ENCODE results near the gene ERC2.

ERC2 gene

GRCh38 chr3:55797084-55797483 is 671.2 kb downstream of the ERC2 start:
- DNase-seq (ENCODE audit: extremely low read depth, low read depth) = no peak
- no peak overlapping the region for H3K4me3 ChIP-seq (replicated peaks; ENCODE audit: low read depth, low read length)
- TF ChIP-seq, protein P1, sequence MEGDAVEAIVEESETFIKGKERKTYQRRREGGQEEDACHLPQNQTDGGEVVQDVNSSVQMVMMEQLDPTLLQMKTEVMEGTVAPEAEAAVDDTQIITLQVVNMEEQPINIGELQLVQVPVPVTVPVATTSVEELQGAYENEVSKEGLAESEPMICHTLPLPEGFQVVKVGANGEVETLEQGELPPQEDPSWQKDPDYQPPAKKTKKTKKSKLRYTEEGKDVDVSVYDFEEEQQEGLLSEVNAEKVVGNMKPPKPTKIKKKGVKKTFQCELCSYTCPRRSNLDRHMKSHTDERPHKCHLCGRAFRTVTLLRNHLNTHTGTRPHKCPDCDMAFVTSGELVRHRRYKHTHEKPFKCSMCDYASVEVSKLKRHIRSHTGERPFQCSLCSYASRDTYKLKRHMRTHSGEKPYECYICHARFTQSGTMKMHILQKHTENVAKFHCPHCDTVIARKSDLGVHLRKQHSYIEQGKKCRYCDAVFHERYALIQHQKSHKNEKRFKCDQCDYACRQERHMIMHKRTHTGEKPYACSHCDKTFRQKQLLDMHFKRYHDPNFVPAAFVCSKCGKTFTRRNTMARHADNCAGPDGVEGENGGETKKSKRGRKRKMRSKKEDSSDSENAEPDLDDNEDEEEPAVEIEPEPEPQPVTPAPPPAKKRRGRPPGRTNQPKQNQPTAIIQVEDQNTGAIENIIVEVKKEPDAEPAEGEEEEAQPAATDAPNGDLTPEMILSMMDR (IDR thresholded peaks at IDR 0.05; ENCODE audit: low read depth, low read length, missing control alignments) = no peak

DNA sequence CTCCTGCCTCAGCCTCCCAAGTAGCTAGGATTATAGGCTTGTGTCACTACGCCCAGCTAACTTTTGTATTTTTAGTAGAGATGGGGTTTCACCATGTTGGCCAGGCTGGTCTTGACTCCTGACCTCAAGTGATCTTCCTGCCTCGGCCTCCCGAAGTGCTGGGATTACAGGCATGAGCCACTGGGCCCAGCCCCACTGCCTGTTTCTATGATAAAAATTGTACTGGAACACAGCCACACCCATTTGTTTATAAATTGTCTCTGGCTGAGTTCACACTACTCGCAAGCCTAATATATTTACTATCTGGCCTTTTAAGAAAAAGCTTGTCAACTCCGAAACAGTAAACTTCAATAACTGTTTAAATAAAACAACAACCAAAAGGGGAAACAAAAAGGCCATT is 671.7 kb downstream of the ERC2 start:
- DNase-seq (ENCODE audit: extremely low read depth, low read depth) = no peak
- H3K4me3 ChIP-seq (replicated peaks; ENCODE audit: low read depth, low read length) = no peak overlapping the region
- TF ChIP-seq, protein P1 (IDR thresholded peaks at IDR 0.05; ENCODE audit: low read depth, low read length, missing control alignments) = no peak

DNA sequence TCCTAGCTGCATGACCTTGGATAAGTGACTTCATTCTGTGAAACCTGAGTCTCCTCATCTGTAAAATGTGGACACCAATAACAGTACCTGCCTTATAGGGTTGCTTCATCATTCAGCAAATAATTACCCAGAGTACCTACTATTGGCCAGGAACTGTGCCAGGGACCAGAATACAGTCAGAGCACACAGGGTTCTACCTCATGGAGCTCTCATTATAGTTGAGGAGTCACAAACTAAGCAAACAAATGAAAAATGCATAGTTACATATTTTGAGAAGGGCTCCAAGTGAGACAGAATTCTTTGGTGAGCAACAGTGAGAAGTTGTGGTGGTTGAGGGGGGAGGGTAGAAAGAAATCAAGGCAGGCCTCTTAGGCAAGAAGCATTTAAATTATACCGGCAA is 672.5 kb downstream of the ERC2 start:
- DNase-seq (ENCODE audit: extremely low read depth, low read depth) = no peak
- no peak overlapping the region for H3K4me3 ChIP-seq (replicated peaks; ENCODE audit: low read depth, low read length)

DNA sequence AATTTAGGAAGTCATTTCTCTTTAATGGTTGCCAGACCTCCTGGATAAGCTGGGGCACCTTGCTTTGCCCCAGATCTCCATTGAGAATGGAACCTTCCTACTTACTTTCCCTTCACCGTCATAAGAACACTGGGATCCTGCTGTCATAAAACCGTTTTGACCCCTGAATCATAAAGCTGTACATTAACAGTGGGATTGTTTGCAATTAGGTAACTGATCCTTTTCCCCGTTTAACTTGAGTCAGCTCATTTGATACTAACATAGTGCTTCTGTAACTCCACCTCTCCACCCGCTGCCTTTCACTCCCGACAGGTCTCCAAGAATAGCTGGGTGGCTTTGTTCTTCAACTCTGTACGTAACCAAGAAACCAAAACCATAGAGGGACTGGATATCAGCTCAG is 673.0 kb downstream of the ERC2 start:
- no peak overlapping the region for H3K4me3 ChIP-seq (replicated peaks; ENCODE audit: low read depth, low read length)
- TF ChIP-seq, protein P1 (IDR thresholded peaks at IDR 0.05; ENCODE audit: low read depth, low read length, missing control alignments) = no peak
- DNase-seq (ENCODE audit: extremely low read depth, low read depth) = no peak

More for the DNA sequence above, 672.5 kb downstream of the ERC2 start:
- TF ChIP-seq, protein P1 (IDR thresholded peaks at IDR 0.05; ENCODE audit: low read depth, low read length, missing control alignments) = no peak

DNA sequence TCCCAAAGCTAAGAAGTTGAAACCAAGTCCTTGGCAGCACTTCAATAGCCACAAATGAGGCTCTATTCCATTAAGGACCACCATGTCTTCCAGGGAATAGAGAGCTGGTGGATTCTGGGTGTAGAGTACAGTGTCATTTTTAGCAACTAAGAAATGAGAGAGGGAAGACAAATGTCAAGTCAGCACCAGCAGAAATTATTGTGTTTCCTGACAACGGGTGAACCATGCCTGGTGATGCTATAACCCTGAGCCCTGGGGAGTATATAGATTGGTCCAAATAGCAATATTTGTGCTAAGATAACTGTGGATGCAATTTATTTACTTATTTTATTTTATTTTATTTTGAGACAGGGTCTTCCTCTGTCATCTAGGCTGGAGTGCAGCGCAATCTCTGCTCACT is 675.5 kb downstream of the ERC2 start:
- no peak overlapping the region for H3K4me3 ChIP-seq (replicated peaks; ENCODE audit: low read depth, low read length)
- TF ChIP-seq, protein P1 (IDR thresholded peaks at IDR 0.05; ENCODE audit: low read depth, low read length, missing control alignments) = no peak
- no peak for DNase-seq (ENCODE audit: extremely low read depth, low read depth)

- no peak overlapping the region for H3K4me3 ChIP-seq (replicated peaks; ENCODE audit: low read depth, low read length)
- DNase-seq (ENCODE audit: extremely low read depth, low read depth) = no peak
- TF ChIP-seq, protein P1 (IDR thresholded peaks at IDR 0.05; ENCODE audit: low read depth, low read length, missing control alignments) = no peak
Measured at GRCh38 chr3:55792009-55792408, 676.3 kb downstream of the ERC2 start.

DNA sequence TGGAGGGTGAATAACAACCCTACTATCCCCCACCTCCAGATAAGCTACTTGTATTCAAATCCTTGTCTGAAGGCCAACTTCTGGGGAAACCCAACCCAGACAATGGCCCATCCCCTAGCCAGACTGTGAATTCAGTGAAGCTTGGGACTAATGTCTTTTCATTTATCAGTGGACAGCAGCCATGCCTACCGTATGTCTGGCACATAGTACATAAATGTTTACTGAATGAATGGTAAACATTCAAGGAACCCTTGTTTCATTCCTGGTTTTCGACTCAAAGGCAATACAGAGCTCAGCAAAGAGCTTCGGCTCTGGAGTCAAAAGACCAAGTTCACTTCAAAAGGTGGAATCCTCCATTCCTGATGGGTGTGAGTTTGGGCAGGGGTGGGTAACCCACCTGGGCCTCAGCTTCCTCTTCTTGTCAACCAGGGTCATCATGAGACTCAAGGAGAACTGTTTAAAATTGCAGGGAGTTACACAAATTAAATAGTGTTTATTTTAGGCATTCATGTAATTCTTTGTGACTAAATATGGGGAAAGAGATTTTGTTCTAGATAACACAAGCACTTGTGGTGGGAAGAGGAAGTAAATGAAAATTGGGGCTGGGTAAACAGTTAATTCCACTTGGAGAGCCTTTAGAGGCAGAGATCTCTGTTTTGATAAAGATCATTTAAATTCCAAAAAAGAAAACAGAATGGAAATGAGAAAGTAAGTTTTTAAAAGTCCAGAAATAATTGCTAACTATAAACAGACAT is 677.5 kb downstream of the ERC2 start:
- TF ChIP-seq, protein P1 (IDR thresholded peaks at IDR 0.05; ENCODE audit: low read depth, low read length, missing control alignments) = no peak
- no peak for DNase-seq (ENCODE audit: extremely low read depth, low read depth)
- H3K4me3 ChIP-seq (replicated peaks; ENCODE audit: low read depth, low read length) = no peak overlapping the region
